Raji (cell line): ENCODE measurements around the gene SLC30A1.
A peak's percentile ranks its signal among the peaks of the same experiment; 100 is the strongest.

ENCODE experiments used
- POLR2A ChIP-seq: IDR thresholded peaks from 2 replicates; pipeline ENCODE4 v1.6.1; 2011; ENCODE audit warnings: low read depth, low read length, control low read depth; ENCODE audit not compliant: insufficient read depth

Gene SLC30A1

GRCh38 chr1:211577819-211578639 lies 932 bp downstream of the SLC30A1 start:
- peak; percentile 43; the same call in 1 of the 2 replicates for TF ChIP-seq POLR2A

- no peak for TF ChIP-seq POLR2A
Measured at GRCh38 chr1:211577277-211577818, 1.6 kb downstream of the SLC30A1 start.

- TF ChIP-seq POLR2A, result no peak
Measured at GRCh38 chr1:211576717-211577116, 2.2 kb downstream of the SLC30A1 start.

- no peak for TF ChIP-seq POLR2A
Measured at GRCh38 chr1:211574705-211575104, 4.3 kb downstream of the SLC30A1 start.

- no peak for TF ChIP-seq POLR2A
Measured at GRCh38 chr1:211571998-211572397, 7.0 kb downstream of the SLC30A1 start.

- TF ChIP-seq POLR2A, result no peak
Measured at GRCh38 chr1:211566431-211567025, 12.4 kb downstream of the SLC30A1 start.

GRCh38 chr1:211564084-211564483 lies 14.9 kb downstream of the SLC30A1 start:
- no peak for TF ChIP-seq POLR2A

- no peak for TF ChIP-seq POLR2A
Measured at GRCh38 chr1:211559222-211560010, 19.5 kb downstream of the SLC30A1 start.

- no peak for TF ChIP-seq POLR2A
Measured at GRCh38 chr1:211557894-211558625, 20.9 kb downstream of the SLC30A1 start.

- TF ChIP-seq POLR2A, result no peak
Measured at GRCh38 chr1:211553549-211553948, 25.4 kb downstream of the SLC30A1 start.

- no peak for TF ChIP-seq POLR2A
Measured at GRCh38 chr1:211551638-211552460, 27.1 kb downstream of the SLC30A1 start.

GRCh38 chr1:211549092-211549711 lies 29.8 kb downstream of the SLC30A1 start:
- TF ChIP-seq POLR2A, result no peak

GRCh38 chr1:211548321-211549091 lies 30.5 kb downstream of the SLC30A1 start:
- TF ChIP-seq POLR2A, result no peak
